HL-60 (cell line): ENCODE data around the gene PAOX.

ENCODE experiments used
- CTCF ChIP-seq: IDR thresholded peaks from one replicate; pipeline ENCODE4 v1.5.1; 2011; ENCODE audit warnings: low read length, control low read depth, inconsistent platforms; ENCODE audit not compliant: insufficient read depth
- POLR2AphosphoS5 ChIP-seq: IDR thresholded peaks from 2 replicates; pipeline ENCODE4 v1.6.1; 2012; ENCODE audit warnings: low read depth

GRCh38 chr10:133361227-133361626 is 17.8 kb upstream of the PAOX start:
- TF ChIP-seq CTCF (no peak), POLR2AphosphoS5 (no peak)
